Endothelial cell (in vitro differentiated cells): Measurements from ENCODE around the gene CHST13. TPM values are rescaled to one million over a fixed set of nuclear protein-coding genes. Genes with fewer than 3 reads are reported as not detected.

ENCODE experiments used
- DNase-seq: peaks from one replicate; pipeline ENCODE4 v3.0.0; 2021; ENCODE audit warnings: low spot score
- H3K27ac Mint-ChIP-seq: one replicate; pipeline ENCODE4 v1.8.0; 2021; ENCODE audit warnings: mixed read lengths, inconsistent platforms; ENCODE audit not compliant: unreplicated experiment
- H3K27me3 Mint-ChIP-seq: one replicate; pipeline ENCODE4 v1.8.0; 2021; ENCODE audit warnings: mild to moderate bottlenecking, moderate library complexity, mixed read lengths, inconsistent platforms; ENCODE audit not compliant: unreplicated experiment
- H3K36me3 Mint-ChIP-seq: one replicate; pipeline ENCODE4 v1.8.0; 2021; ENCODE audit warnings: mild to moderate bottlenecking, low read depth, mixed read lengths, inconsistent platforms; ENCODE audit not compliant: unreplicated experiment
- H3K4me1 Mint-ChIP-seq: one replicate; pipeline ENCODE4 v1.8.0; 2021; ENCODE audit warnings: mild to moderate bottlenecking, mixed read lengths, inconsistent platforms; ENCODE audit not compliant: unreplicated experiment
- H3K4me3 Mint-ChIP-seq: one replicate; pipeline ENCODE4 v1.8.0; 2021; ENCODE audit warnings: mild to moderate bottlenecking, mixed read lengths, inconsistent platforms; ENCODE audit not compliant: unreplicated experiment
- H3K9me3 Mint-ChIP-seq: one replicate; pipeline ENCODE4 v1.8.0; 2021; ENCODE audit warnings: mixed read lengths, inconsistent platforms; ENCODE audit not compliant: unreplicated experiment
- total RNA-seq: library from RNA; stranded (reverse); fragmentation: NEBNext Ultra II Directional; extraction: Animal tissue kit (Norgen Biotek cat#: 25700); gene quantifications from one replicate; pipeline ENCODE4 v1.2.1, GENCODE V29; 2021; ENCODE audit not compliant: unreplicated experiment
- TF ChIP-seq, protein P1 (sequence below): fragments of 200-600 bp; sonication (generic); IDR thresholded peaks from one replicate; pipeline ENCODE4 v1.5.0; 2021; ENCODE audit warnings: antibody characterized with exemption; ENCODE audit not compliant: unreplicated experiment

CHST13 gene
- total RNA-seq, 1 donor from 2014 or later = not detected

DNA sequence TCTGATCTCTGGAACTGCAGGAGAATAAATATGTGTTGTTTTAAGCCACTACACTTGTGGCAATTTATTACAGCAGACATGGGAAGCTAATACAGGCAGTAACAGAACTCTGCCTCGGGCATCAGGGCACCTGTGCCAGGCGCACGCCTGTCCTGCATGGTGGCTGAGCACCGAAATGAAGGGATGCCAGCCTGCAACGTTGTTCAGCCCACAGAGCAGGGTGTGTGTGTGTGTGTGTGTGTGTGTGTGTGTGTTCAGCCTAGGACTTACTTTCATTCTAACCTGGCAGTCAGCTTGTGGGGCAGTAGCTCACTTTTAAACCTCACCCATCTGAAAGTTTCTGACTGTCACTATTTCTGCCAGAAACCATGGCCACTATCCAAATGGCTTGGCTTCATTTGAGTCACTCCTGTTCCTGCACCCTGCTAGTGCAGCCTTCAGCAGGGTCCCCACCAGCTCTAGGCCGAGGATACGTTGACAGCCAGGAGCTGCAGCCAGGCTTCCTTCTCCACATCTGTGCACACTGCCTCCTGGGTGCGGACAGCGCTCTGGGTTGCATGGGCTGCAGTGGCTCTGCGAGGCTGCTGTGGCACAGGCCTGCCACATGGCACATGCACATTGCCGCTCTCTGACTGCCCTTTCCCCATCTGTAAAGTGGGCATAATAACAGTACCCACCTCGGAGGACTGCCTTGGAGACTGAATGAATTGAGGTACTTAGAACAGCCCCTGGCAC lies 10.9 kb upstream of the CHST13 start:
- TF ChIP-seq, protein P1, sequence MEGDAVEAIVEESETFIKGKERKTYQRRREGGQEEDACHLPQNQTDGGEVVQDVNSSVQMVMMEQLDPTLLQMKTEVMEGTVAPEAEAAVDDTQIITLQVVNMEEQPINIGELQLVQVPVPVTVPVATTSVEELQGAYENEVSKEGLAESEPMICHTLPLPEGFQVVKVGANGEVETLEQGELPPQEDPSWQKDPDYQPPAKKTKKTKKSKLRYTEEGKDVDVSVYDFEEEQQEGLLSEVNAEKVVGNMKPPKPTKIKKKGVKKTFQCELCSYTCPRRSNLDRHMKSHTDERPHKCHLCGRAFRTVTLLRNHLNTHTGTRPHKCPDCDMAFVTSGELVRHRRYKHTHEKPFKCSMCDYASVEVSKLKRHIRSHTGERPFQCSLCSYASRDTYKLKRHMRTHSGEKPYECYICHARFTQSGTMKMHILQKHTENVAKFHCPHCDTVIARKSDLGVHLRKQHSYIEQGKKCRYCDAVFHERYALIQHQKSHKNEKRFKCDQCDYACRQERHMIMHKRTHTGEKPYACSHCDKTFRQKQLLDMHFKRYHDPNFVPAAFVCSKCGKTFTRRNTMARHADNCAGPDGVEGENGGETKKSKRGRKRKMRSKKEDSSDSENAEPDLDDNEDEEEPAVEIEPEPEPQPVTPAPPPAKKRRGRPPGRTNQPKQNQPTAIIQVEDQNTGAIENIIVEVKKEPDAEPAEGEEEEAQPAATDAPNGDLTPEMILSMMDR = no peak
- H3K27ac Mint-ChIP-seq = no peak overlapping the region
- H3K9me3 Mint-ChIP-seq = no peaks in the 10 kb centered on the region
- no peaks in the 10 kb centered on the region for H3K36me3 Mint-ChIP-seq
- no peak for DNase-seq
- H3K4me3 Mint-ChIP-seq = no peak overlapping the region
- H3K4me1 Mint-ChIP-seq = no peaks in the 10 kb centered on the region
- H3K27me3 Mint-ChIP-seq = no peaks in the 10 kb centered on the region

DNA sequence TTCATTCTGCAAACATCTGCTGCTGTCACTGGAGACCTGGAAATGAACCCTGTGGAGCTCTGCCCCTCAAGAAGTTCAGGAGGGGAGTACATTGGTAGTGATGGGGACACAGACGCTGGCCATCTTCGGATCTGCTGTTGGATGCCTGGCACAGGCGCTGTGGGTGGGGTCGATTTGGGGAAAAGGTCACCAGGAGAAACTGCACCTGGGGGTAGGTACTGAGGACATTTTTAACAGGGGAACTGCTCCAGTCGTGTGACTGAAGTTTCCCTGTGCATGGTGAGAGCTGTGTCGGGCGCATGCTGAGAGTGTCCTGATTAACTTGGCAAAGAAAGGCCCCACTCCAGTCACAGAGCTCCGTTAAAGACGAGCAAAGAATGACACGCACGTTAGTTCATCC lies 9.8 kb upstream of the CHST13 start:
- no peak overlapping the region for H3K4me3 Mint-ChIP-seq
- H3K27ac Mint-ChIP-seq = no peak overlapping the region
- H3K36me3 Mint-ChIP-seq = no peaks in the 10 kb centered on the region
- TF ChIP-seq, protein P1 = no peak
- no peaks in the 10 kb centered on the region for H3K4me1 Mint-ChIP-seq
- H3K27me3 Mint-ChIP-seq = no peaks in the 10 kb centered on the region
- no peak for DNase-seq
- H3K9me3 Mint-ChIP-seq = no peaks in the 10 kb centered on the region

DNA sequence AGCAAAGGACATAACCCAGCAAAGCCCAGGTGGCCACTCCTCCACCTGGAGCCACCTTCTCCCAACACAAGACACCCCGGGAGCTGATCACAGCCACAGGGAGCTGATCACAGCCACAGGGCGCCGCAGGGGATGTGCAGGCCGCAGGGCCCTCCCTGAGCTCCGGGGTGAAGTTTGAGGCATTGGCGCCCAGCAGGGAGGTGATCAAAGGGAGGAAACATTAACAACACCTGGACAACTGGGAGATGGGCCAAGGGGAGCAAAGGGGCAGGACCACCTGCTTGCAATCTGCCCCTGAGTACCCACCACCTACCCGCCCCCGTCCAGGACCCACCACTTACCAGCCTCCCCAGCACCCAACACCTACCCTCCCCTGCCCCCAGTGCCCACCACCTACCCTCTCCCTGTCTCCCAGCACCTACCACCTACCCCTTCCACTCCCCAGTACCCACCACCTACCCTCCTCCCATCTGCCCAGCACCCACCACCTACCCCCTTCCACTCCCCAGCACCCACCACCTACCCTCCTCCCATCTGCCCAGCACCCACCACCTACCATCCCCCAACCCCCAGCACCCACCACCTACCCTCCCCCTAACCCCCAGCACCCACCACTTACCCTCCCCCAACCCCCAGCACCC lies 8.8 kb upstream of the CHST13 start:
- Mint-ChIP-seq H3K4me1 (no peaks in the 10 kb centered on the region), H3K27ac (no peak overlapping the region), H3K27me3 (no peaks in the 10 kb centered on the region), H3K4me3 (no peak overlapping the region), H3K36me3 (no peaks in the 10 kb centered on the region), H3K9me3 (no peaks in the 10 kb centered on the region)
- no peak for DNase-seq
- TF ChIP-seq, protein P1 = no peak

DNA sequence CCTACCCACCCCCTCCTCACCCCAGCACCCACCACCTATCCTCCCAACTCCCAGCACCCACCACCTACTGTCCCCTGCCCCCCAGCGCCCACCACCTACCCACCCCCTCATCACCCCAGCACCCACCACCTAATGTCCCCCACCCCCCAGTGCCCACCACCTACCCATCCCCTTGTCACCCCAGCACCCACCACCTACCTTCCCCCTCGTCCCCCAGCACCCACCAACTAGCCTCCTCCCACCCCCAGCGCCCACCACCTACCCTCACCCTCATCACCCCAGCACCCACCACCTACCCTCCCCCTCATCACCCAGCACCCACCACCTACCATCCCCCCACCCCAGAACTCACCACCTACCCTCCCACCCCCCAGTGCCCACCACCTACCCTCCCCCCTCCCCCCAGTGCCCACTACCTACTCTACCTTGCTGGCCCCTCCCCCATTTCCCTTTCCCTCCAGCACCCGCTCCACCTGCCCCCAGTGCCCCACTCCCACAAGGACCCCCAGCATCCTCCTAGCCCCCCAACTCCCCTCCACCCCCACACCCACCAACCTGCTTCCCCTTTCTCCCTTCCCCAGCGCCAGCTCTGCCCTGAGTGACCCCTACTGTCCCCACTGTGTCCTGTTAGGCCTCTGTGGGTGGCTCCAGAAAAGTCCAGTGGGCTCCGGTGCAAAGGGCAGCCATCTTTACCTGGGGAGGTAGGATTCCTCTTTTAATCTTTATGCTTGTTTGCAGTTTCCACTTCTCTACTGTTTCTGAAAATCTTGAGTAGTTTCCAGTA lies 7.6 kb upstream of the CHST13 start:
- Mint-ChIP-seq H3K4me1 (no peaks in the 10 kb centered on the region), H3K36me3 (no peaks in the 10 kb centered on the region)
- DNase-seq = no peak

More for the DNA sequence above, 7.6 kb upstream of the CHST13 start:
- Mint-ChIP-seq H3K27me3 (no peaks in the 10 kb centered on the region), H3K4me3 (no peak overlapping the region), H3K27ac (no peak overlapping the region), H3K9me3 (no peaks in the 10 kb centered on the region)
- TF ChIP-seq, protein P1 = no peak
